Measurements from ENCODE around the gene ZFPM1.

ZFPM1 gene

DNA sequence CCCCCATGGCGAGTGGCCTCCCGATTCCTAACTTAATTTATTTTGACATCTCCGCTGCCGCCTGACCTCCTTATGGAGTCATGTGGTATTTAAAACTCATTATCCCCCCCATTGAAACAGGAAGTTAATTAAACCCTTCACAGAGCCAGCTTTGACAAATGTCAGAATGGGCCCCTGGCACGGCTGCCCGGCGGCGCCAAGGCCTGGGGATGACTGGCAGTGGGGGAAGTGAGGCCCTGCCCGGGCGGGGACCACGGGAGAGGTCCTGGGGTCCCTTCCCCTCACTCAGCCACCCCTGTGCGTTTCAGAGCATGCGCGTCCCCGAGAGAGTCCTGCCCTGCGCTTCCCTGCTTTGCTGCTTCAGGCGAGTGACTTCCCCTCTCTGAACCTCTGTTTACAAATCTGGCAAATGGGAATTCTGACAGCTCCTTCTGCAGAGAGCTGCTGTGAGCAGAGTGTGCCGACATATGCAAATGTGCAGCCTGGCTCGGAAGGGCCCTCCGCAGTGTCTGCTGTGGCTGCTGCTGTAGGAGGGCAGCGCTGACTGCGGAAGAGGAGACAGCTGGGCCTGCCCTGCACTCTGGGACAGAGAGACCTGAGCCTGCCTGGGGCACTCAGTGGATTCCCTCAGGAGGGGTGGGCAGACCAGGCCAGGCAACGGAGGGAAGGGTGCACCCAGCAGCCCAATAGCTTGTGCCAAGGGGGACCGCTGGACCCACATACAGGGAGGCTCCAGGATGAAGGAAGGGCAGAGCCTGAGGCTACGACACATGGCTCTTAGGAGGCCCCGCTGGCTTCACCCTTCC lies 4.4 kb upstream of the ZFPM1 start:
- no peak for TF ChIP-seq CTCF (conservative IDR thresholded peaks at IDR 0.05; ENCODE audit: low read depth, low read length)
- Histone ChIP-seq H3K4me1 (ENCODE audit: low read depth, poor library complexity, severe bottlenecking) (no peaks in the 10 kb centered on the region), H3K9ac (no peak overlapping the region), H3K4me2 (no peak overlapping the region), H2AFZ (ENCODE audit: low read depth) (no peak overlapping the region), H3K27ac (no peak overlapping the region), H3K27me3 (ENCODE audit: insufficient read depth, low read depth) (peaks cover 82% of the 10 kb centered on the region), H3K36me3 (ENCODE audit: insufficient read depth) (no peaks in the 10 kb centered on the region), H3K79me2 (ENCODE audit: insufficient read depth, low read depth) (no peaks in the 10 kb centered on the region), H4K20me1 (ENCODE audit: insufficient read depth) (no peaks in the 10 kb centered on the region), H3K4me3 (IDR thresholded peaks at IDR 0.05; ENCODE audit: insufficient read depth, low read depth, low read length) (no peak overlapping the region)

DNA sequence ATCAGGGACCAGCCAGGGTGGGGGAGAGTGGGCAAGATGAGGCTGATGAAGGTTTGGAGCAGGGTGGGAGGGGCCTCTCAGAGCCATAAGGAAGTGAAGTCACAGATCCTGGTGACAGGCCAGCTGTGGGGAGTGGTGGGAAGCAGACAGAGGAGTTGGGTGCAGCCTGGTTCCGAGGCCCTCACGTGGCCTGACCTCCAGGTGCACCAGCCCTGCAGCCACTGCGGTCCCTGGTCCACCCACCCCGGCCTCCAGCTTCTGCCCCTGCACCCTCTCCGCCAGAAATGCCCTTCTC lies 3.9 kb upstream of the ZFPM1 start:
- Histone ChIP-seq H3K4me1 (ENCODE audit: low read depth, poor library complexity, severe bottlenecking) (no peaks in the 10 kb centered on the region), H3K27ac (no peak overlapping the region), H4K20me1 (ENCODE audit: insufficient read depth) (no peaks in the 10 kb centered on the region), H3K9ac (no peak overlapping the region), H3K79me2 (ENCODE audit: insufficient read depth, low read depth) (no peaks in the 10 kb centered on the region), H3K4me3 (IDR thresholded peaks at IDR 0.05; ENCODE audit: insufficient read depth, low read depth, low read length) (no peak overlapping the region), H2AFZ (ENCODE audit: low read depth) (no peak overlapping the region), H3K4me2 (no peak overlapping the region), H3K27me3 (ENCODE audit: insufficient read depth, low read depth) (peaks cover 83% of the 10 kb centered on the region), H3K36me3 (ENCODE audit: insufficient read depth) (no peaks in the 10 kb centered on the region)
- no peak for TF ChIP-seq CTCF (conservative IDR thresholded peaks at IDR 0.05; ENCODE audit: low read depth, low read length)

DNA sequence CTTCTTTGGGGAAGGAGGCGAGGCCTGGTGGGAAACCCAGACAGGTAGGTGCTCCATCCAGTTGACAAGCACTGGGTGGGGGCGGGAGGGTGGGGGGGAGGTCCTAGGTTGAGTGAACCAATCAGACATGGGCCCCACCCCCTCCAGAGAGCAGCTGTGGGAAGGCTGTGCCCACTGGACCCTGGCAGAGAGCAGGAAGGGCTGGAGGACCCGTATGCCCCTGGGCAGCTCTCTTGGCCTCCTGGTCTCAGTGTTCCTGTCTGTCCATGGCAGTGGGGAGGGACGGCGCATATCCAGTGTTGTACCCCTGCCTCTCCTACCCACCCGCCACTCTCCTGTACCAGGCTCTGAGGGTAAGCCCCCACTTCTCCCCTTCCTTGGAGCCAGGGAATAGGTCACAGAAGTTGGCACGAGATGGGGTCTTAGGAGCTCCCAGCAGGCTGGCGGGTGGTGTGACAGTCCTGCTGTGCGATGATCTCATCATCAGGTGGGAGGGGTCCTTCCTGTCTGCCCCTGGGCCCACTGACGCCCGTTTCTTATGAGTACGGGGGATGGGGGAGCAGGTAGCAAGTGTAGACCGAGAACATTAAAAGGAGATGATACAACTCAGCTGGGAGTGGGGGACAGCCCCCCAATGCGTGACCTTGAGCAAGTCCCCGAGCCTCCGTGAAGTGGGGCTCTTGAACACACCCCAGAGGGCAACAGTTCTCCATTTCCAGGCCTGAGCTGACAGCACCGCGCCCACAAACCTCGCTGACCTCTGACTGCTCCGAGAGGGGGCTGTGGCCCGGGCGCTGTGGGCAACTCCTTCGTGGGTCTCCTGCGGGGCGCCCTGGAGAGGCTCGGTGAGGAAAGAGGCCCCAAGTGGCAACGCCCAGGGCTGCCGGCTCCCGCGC lies 1.2 kb upstream of the ZFPM1 start:
- H3K36me3 ChIP-seq (ENCODE audit: insufficient read depth): no peaks in the 10 kb centered on the region
- no peaks in the 10 kb centered on the region for H4K20me1 ChIP-seq (ENCODE audit: insufficient read depth)
- H3K4me2 ChIP-seq: peak overlapping the region; percentile 25; the same call in 1 of the 2 replicates
- H3K27me3 ChIP-seq (ENCODE audit: insufficient read depth, low read depth): peaks cover 80% of the 10 kb centered on the region
- no peak overlapping the region for H3K9ac ChIP-seq
- H2AFZ ChIP-seq (ENCODE audit: low read depth): no peak overlapping the region
- no peak overlapping the region for H3K27ac ChIP-seq
- H3K4me3 ChIP-seq (IDR thresholded peaks at IDR 0.05; ENCODE audit: insufficient read depth, low read depth, low read length): no peak overlapping the region
- H3K4me1 ChIP-seq (ENCODE audit: low read depth, poor library complexity, severe bottlenecking): no peaks in the 10 kb centered on the region
- TF ChIP-seq CTCF (conservative IDR thresholded peaks at IDR 0.05; ENCODE audit: low read depth, low read length): no peak
- no peaks in the 10 kb centered on the region for H3K79me2 ChIP-seq (ENCODE audit: insufficient read depth, low read depth)

DNA sequence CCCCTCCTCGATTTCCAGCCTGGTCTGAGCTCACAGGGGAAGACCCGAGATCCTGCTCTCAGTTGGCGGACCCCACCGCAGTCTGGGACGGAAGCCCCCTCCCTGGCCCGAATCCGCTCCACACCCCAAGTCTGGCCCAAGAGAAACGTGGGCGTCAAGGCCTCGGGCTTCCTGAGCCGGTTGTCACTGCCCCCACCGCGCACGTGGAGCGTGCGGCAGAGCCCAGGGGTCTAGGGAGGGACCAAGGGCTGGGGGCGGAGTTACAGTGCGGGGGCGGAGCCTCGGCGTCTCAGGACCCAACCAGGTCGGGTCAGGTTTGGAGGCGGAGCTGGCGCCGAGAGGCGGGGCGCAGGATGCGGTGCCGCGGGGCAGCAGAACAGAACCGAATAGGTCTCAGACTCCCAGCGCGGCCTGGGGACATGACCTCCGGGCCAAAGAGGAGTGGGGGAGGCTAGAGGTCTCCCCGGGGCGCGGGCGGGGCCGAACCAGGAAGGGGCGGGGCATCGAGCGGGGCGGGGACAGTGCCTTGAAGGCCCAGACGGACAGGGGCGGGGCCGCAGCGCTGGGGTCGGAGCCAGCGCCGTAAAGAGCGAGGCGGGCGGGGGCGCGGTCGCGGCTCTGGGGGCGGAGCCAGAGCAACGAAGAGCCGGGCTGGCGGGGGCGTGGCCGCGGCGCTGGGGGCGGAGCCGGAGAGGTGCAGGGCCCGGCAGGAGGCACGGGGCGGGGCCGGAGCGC lies 431 bp upstream of the ZFPM1 start:
- no peaks in the 10 kb centered on the region for H3K4me1 ChIP-seq (ENCODE audit: low read depth, poor library complexity, severe bottlenecking)
- H2AFZ ChIP-seq (ENCODE audit: low read depth): peak overlapping the region; percentile 39; the same call in 1 of the 2 replicates
- H3K4me2 ChIP-seq: peak overlapping the region; percentile 25; the same call in 1 of the 2 replicates
- no peaks in the 10 kb centered on the region for H4K20me1 ChIP-seq (ENCODE audit: insufficient read depth)
- H3K4me3 ChIP-seq (IDR thresholded peaks at IDR 0.05; ENCODE audit: insufficient read depth, low read depth, low read length): no peak overlapping the region
- no peaks in the 10 kb centered on the region for H3K36me3 ChIP-seq (ENCODE audit: insufficient read depth)
- peaks cover 78% of the 10 kb centered on the region for H3K27me3 ChIP-seq (ENCODE audit: insufficient read depth, low read depth)
- TF ChIP-seq CTCF (conservative IDR thresholded peaks at IDR 0.05; ENCODE audit: low read depth, low read length): no peak
- no peak overlapping the region for H3K9ac ChIP-seq
- H3K27ac ChIP-seq: no peak overlapping the region
- no peaks in the 10 kb centered on the region for H3K79me2 ChIP-seq (ENCODE audit: insufficient read depth, low read depth)
